GM12865 (cell line): ENCODE data around the gene MAGI1.

Source experiments
- DNase-seq: peaks from one replicate; pipeline ENCODE4 v3.0.0; 2010; ENCODE audit warnings: low read depth
- H3K4me3 ChIP-seq: 2 replicates; pipeline ENCODE4 v1.5.1; 2011; ENCODE audit warnings: mild to moderate bottlenecking, low read depth, low read length, control low read depth
- TF ChIP-seq, protein P1 (sequence below): IDR thresholded peaks from 2 replicates; pipeline ENCODE4 v1.5.1; 2011; ENCODE audit warnings: low read length, control low read depth, low read depth, inconsistent platforms; ENCODE audit not compliant: insufficient read depth; ENCODE audit errors: missing control alignments

The MAGI1 gene

DNA sequence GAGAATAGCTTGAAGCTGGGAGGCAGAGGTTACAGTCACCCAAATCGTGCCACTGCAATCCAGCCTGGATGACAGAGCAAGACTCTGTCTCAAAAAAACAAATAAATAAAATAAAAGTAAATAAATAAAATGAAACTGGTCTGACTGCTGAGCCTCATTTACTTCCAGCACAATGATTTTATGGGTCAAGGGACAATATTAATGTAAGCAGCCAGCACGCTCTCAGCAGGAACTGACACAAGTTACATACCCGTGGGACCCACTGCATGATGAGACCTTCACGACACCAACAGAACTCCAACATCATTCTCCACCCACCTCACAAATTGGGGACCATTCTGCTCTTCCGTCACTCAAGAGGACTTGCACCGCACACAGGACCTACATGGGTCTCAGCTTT lies 230.3 kb downstream of the MAGI1 start:
- DNase-seq = no peak
- TF ChIP-seq, protein P1, sequence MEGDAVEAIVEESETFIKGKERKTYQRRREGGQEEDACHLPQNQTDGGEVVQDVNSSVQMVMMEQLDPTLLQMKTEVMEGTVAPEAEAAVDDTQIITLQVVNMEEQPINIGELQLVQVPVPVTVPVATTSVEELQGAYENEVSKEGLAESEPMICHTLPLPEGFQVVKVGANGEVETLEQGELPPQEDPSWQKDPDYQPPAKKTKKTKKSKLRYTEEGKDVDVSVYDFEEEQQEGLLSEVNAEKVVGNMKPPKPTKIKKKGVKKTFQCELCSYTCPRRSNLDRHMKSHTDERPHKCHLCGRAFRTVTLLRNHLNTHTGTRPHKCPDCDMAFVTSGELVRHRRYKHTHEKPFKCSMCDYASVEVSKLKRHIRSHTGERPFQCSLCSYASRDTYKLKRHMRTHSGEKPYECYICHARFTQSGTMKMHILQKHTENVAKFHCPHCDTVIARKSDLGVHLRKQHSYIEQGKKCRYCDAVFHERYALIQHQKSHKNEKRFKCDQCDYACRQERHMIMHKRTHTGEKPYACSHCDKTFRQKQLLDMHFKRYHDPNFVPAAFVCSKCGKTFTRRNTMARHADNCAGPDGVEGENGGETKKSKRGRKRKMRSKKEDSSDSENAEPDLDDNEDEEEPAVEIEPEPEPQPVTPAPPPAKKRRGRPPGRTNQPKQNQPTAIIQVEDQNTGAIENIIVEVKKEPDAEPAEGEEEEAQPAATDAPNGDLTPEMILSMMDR = no peak

DNA sequence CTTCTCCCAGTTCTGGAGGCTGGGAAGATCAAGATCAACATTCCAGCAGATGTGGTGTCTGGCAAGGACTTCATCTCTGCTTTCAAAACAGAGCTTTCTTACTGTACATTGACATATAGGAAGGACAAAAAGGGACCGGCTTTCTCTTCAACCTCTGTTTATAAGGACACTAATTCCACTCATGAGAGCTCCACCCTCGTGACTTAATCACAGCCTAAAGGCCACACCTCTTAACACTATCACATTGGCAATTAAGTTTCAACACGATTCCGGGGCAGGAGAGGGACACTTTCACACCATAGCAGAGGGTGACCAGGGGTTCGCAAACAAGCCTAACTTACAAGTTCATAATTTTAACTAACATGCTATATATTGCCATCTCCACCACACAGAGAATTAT lies 231.5 kb downstream of the MAGI1 start:
- TF ChIP-seq, protein P1 = no peak
- no peak for DNase-seq
- no peak overlapping the region for H3K4me3 ChIP-seq

More for the DNA sequence above, 230.3 kb downstream of the MAGI1 start:
- H3K4me3 ChIP-seq = no peak overlapping the region

DNA sequence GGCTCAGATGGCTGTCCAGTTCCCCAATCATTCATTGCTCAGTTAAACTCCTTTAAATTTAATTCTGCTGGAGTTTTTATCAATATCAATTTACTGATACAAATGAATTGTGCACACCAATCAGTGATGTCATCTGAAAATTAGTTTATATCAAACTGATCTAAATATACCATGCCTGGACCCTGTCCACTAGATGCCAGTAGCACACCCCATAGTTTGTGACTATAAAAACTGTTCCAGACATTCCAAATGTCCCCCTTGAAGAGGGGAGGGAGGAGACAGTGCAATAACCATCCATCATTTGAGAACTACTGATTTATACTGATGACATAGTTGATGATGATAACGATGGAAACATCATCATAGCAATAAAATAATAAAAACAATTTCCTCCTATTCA lies 232.1 kb downstream of the MAGI1 start:
- DNase-seq = no peak
- TF ChIP-seq, protein P1 = no peak
- no peak overlapping the region for H3K4me3 ChIP-seq

DNA sequence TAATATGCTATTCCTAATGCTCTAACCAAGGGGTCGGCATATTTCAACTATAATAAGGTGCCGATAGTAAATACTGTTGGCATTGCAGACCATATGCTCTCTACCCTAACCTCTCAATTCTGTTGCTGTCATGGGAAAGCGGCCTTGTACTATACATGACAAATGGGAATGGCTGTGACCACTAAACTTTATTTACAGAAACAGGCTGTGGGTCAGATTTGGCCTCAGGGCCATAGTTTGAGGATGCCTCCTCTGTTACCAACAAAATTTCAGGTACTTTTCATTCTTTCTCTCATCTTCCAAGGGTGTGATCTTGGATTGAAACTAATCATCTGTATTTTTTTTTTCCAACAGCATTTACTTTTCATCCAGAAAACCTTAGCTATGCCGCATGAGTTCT lies 242.0 kb downstream of the MAGI1 start:
- no peak overlapping the region for H3K4me3 ChIP-seq
- no peak for DNase-seq
- TF ChIP-seq, protein P1 = no peak

DNA sequence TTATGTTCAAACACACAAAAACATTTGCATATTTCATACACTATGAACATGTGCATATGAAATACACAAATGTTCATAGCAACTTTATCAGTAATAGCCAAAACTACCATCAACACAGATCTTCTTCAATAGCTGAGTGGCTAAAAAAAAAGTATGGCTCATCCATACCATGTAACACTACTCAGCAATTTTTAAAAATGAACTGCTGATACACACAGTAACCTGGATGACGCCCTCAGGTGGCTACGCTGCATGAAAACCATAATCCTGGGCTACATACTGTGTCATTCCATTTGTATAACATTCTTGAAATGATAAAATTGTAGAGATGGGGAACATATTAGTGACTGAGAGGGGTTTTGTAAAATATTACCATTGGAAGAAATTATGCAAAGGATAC lies 243.6 kb downstream of the MAGI1 start:
- TF ChIP-seq, protein P1 = no peak
- DNase-seq = no peak
- H3K4me3 ChIP-seq = no peak overlapping the region

DNA sequence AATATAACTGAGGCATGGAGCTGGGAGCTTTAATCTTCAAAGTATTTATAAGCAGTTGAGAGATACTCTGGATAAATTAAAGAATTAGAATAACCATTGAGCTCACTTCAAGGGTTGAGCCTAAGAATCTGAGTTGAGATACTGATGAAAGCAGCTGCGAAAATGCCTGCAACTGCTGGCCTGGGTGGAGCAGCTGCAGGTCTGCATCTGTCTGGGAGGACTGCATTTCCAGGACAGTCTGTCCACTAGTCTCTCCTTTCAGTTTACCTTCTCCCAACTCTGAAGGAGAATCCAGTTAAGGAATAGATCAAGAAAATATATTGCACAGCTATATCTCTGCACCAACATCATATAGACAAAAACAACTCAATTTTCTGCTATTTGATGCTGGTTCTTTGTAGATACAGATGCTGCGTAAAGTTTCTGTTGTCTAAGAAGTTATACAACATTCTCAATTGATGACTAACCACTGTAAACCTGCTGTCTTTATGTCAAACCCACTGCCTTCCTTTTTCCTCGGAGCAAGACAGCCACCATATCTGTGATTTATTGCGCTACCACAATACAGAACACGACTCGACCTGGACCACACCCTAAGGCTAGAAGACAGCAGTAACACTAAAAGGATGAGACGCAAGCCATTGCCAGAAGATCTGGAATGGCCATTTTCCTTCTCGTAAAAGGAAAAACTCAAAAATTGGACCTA lies 245.1 kb downstream of the MAGI1 start:
- TF ChIP-seq, protein P1 = no peak
- H3K4me3 ChIP-seq = no peak overlapping the region
- DNase-seq = no peak

DNA sequence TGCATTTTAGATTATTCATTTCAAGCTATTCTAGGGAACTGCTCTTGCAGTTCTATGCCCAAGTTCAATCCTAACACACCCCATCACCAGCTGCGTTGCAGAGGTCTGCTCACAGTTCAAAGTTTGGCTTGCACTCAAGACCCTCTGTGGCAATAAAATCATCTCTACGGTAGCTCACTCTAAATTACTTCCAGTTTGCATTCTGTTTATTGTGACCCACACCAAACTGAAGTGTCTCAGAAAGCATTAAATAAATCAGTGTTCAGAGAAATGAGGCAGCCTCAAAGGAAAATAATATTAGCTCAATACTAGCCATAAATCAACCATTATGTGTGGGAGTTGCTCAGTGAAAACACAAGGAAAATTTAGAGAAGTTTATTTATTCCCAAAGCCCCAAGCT lies 250.3 kb downstream of the MAGI1 start:
- no peak overlapping the region for H3K4me3 ChIP-seq
- TF ChIP-seq, protein P1 = no peak
- no peak for DNase-seq
